NOMO-1 treated with dmso at 0.1 percent for 144 hours (cell line): ENCODE data around the gene TPPP3.
"Not testable (repeated sequence)": the region's sequence is repeated elsewhere in the genome, so short reads cannot be mapped to it uniquely, and the experiment has no call there.

Source experiments
- DNase-seq: peaks from one replicate; lab custom pipeline; 2025; ENCODE audit not compliant: unreplicated experiment; lab: John Stamatoyannopoulos, UW

The TPPP3 gene

DNA sequence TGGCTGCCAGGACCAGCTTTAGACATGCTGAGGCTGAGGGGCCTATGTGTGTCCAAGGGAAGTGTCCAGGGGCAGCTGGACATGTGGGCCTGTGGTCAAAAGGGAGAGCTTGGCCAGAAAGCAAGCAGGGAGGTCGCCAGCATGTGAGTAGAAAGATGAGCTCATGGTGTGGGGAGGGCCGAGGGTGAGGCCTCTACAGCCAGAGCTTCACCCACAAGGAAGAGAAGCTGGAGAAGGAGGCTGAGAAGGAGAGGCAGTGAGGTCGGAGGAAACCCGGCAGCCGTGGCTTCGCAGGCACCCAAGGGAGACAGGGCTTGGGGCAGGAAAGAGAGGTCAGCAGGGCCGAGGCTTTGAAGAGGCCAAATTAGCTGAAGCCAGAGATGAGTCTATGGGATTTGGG is 33.7 kb upstream of the TPPP3 start:
- DNase-seq, result no peak

DNA sequence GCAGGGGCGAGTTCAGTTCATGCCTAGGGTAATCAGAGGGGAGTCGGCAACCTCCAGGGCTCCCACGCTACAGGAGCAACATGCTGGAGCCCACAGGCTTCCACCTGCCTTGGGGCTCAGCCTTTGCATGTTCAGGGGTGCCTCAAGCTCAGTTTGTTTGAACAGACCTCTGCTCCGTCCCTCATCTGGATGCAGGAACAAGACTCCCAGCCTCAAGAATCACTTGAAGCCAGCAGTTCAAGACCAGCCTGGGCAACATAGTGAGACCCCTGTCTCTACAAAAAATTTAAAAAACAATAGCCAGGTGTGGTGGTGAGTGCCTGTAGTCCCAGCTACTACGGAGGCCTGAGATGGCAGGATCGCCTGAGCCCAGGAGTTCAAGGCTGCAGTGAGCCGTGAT is 32.7 kb upstream of the TPPP3 start:
- DNase-seq, result no peak

DNA sequence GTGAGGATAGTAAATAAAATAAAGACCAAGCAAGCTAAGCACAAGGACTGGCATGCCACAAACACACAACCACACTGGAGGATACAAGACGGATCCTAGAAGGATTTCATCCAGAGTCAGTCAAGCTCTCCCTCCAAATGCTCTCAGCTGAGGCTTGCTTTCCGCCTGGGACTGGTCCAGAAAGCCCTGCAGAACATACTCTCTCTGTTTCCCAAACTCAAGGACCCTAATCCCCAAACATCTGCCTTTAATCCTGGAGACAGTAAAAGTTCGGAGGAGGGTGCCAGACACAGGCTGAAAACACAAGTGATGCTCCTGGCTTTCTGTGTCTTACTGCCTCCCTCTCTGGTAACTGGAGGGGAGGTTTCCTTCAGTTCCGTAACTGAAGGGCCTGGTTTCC is 32.3 kb upstream of the TPPP3 start:
- DNase-seq, result no peak

DNA sequence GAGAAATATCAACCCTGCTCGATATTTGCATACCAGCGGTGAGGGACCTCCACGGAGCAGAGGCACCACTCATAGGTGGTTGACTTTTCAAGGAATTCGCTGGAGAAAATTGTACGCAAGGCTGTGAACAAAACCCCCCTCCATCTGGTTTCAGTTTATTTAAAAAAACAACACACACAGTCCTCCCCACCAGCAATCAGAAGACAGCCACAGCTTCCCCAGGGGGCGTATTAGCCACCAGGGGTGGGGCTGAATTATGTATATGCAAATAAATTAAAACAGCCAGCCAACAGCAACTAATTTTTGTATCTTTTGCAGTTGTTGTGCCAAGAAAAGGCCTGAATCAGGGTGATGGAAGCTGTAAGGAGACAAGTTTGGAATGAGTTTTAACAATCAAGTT is 31.8 kb upstream of the TPPP3 start:
- DNase-seq, result no peak

DNA sequence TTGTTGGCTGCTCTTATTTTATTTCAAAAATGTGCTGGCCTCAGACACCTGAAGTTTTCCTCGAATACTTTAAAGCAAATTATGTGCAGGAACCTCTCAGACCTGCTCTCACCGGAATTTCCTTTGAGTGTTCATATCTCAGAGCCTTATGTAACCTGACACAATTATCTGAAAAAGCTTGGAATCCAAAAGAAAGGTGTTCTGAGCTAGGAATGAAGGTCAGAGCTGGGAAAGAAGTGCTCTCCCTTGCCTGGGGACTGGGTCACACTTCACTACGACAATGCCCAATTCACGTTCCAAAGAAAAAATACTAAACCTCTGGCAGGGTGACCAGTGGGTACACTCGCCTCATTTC is 30.9 kb upstream of the TPPP3 start:
- DNase-seq, result no peak

DNA sequence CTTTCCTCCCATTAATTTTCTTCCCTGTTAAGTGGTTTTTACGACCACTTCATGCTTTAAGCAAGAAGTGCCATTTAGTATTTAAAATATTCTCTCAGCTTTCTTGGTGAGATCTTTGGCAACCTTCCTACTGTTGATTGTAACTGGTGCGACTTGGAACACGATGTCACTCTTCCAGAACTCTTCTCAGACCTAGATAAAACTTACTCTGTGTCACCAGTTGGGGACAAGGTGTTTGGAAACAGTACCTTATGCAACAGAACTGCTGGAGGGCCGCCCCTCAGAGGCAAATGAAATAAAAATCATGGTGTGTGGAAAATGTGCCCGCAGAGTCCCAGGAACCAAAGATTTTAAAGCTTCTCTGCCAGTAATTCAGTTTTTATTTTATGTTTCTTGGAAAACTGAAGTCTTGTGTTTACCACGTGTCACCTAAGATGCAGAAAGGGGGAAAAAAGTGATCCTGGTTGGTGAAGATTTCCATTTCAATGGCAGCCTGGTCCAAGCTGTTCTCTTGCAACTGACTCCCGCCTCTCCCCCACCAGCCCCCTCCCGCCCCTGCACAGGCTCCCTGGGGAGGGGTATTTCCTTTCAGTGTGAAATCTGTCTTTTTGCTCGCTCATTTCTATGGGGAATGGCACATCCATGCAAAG is 30.4 kb upstream of the TPPP3 start:
- DNase-seq, result no peak

DNA sequence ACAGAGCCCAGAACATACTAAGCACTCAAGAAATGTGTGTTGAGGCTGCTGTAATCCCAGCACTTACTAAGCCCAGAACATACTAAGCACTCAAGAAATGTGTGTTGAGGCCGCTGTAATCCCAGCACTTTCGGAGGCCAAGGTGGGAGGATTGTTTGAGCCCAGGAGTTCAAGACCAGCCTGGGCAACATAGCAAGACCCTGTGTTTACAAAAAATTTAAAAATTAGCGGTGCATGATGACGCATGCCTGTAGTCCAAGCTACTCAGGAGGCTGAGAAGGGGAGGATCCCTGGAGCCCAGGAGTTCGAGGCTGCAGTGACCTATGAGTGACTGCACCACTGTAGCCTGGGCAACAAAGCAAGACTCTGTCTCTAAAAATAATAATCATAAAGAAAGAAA is 29.7 kb upstream of the TPPP3 start:
- no peak for DNase-seq

DNA sequence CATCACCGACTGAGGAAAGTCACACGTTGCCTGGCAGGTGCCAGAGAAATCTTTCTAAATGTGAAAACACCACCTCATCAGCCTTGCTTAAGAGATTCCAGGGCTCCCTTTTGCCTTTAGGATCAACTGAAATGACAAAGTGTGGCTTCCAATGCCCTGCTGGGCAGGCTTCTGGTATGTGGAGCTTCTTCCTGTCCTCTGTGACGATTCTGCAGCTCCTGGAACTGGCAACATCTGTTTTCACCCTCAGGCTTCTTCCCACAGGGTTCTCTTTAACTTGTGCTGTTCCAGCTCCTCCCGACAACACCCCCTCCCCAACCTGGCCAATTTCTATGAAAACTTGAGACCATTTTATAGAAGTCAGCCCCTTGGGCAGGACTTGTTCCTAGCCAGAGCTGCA is 27.7 kb upstream of the TPPP3 start:
- no peak for DNase-seq

DNA sequence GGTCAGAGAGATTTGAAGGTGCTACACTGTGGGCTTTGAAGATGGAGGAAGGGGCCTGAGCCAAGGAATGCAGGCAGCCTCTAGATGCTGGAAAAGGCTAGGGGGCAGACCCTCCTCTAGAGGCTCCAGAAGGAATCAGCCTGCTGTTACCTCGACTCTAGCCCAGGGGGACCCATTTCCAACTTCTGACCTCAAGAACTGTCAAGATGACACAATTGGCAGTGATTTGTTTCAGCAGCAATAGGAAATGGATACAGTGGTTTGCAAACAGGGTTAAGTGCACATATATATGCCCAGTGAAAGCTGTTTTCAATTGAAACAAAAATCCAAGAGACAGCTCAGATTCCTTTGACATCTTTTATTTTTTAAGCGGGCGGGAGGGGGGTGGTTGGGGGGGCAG is 26.6 kb upstream of the TPPP3 start:
- no peak for DNase-seq

DNA sequence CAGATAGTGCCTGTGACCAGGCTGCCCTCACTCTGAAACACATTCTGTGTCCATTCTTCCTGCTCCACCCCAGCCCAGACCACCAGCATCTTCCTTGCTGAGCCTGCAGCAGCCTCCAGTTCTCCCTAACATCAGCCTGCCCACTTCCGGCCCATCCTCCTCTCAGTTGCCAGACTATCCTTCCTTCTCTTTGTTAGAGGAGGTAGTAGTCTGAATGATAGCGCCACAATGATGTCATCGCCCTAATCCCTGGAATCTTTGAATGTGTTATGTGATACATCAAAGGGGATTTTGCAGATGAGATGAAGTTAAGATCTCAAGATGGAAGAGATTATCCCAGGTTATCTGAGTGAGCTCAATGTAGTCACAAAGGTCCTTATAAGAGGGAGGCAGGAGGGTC is 26.2 kb upstream of the TPPP3 start:
- DNase-seq, result no peak

DNA sequence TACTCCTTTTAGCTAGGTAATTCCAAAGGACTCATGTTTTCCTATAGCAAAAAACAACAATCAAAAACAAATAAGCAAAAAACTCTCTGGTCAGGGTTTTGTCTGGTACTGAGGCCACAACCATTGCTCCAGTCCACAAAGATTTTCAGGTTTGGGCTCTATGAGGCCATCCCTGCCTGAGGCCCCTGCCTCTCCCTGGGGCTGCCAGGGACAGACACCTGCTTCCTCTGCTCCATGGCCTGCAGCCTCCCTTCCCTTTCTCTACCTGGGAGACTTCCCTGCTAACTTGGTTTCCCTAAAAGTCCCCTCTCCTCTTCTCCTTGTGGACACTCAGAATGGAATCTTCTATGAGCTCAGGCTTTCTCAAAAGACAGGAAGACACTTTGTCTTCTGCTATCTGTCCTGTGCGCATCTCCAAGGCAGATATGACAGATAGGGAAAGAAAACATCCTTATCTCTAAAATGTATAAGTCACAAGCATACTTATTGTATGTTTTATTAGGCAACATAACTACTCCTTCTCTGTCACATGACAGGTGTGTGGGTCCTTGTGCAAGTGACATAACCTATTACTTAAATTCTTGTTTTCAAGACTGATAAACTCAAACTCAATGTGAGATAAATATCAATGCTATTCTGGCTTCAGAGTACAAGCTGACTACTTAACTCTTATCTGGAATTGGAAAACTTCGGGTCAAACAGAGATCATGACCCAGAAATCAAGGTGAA is 24.2 kb upstream of the TPPP3 start:
- no peak for DNase-seq

DNA sequence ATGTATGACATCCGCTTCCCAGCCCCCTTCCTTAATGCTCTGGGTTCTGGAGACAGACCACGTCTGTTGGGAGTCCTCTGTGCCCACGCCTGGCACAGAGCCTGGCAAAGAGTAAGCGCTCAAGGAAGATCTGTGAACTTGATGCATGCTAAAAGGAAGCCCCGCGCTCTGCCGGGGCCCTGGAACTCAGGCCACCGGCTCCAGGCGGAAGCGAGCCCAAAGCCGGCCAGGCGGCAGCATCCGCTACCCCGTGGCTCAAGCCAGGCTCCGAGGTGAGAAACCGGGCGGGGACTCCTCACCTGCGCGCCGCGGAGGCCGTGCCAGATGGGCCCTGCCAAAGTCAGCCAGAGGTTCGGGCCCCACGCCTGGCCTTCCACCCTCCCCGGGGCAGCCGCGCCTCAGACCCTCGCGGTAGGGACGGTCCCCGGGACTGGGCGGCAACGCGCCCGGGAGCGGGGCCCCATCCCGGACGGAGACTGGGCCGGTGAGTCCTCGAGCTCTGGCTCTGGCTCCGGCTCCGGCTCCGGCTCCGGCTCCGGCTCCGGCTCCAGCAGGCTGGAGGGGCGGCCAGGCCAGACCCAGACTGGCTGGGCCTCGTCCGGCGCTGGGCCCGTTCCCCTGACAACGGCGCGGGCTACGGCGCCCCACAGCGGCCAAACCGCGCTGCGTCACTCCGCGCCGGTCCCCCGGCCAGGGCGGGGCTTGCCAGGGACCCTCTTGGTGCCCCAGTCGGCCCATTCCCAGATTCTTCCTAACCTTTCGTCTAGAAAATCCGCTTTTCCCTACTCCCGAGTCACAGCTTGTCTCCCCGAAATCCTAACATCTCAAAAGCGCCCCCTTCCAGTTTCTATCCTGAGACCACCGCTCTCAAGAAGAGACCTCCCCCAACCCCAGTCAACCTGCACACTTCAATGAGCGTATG is 22.8 kb upstream of the TPPP3 start, which contains the start of gene ZDHHC1:
ZDHHC1 (minus strand) TSS at position 606 of the 922 bp plus-strand sequence. CDS start 8,702 bp downstream, outside the sequence.
- peak; percentile 22 for DNase-seq

DNA sequence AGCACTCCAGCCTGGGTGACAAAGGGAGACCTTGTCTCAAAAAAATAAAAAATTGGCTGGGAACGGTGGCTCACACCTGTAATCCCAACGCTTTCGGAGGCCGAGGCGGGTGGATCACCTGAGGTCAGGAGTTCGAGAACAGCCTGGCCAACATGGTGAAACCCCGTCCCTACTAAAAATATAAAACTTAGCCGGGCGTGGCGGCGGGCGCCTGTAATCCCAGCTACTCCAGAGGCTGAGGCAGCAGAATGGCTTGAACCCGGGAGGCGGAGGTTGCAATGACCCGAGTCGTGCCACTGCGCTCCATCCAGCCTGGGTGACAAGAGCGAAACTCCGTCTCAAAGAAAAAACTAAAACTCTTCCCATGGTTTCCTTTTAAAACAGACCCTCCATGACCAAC is 22.1 kb upstream of the TPPP3 start:
- DNase-seq, result not testable (repeated sequence)

DNA sequence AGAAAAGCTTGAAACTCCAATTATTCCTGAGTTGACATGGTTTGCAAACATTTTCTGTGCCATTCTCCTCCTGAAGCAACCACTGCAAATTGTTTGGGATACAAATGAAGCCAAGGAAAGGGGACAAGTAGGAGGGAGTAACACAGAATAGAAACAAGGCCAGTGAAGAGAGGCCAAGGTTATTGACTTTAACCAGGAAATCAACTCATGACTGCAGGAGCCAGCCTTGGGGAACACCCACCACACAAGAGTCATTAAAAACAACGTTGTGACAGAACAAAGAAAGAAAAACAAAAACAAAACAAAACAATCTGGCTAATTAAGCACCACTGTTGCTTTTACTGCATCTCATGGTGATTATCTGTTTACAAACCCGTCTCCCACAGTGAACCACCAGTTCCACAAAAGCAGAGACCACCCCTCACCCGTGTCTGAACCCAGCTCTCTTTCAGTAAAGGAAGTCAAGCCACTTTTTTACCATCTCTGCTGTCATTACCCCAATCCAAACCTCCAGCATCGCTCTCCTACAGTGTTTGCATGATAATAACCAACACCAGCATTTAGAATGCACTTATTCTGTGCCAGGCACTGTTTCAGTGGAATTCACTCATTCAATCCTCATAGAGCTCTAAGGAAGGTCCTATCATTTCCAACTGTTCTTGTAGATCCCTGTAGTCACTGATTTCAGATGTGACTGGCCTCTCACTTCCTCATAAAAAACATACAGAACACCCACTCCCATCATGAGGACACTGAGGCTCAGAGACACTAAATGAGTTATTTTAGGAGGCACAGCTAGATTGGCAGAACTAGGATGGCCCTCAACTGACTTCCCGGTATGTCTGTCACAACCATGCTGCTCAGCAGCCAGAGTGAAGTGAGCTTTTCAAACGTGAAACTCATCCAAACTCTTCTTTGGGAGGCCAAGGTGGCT is 20.9 kb upstream of the TPPP3 start:
- no peak for DNase-seq

DNA sequence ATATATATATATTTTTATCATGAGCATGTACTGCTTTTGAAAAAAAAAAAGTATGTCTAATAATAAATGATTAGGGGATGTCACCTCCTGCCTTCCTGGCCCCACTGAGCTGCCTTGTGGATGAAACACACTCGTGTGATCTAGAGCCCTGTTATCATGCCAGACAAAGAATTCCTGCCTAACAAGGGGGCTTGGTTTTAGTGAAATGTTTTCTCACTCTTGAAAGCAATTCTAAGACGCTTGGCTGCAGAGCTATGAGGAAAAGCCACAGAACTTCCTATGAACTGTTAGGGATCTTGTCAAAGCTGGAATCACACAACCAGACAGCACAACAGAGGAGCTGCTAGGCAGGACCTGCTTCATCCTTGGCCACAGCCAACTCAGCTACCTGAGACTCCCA is 19.0 kb upstream of the TPPP3 start:
- DNase-seq, result no peak

DNA sequence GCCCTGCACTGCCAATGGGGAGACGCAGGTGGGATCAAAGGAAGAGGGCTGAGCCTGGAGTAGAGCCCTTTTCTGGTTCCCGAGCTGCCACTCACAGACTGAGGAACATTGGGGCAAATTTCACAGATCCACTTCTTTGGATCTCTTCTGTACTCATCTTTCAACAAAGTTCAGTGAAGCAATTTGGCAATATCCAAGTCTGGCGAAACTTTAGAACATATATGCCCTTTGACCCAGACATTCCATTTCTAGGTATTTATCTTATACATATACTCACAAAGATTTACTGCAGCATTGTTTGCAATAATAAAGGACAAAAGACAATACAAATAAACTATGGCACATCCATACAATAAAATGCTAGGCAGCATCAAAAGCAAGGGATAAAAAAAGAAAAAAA is 18.0 kb upstream of the TPPP3 start:
- DNase-seq, result no peak

DNA sequence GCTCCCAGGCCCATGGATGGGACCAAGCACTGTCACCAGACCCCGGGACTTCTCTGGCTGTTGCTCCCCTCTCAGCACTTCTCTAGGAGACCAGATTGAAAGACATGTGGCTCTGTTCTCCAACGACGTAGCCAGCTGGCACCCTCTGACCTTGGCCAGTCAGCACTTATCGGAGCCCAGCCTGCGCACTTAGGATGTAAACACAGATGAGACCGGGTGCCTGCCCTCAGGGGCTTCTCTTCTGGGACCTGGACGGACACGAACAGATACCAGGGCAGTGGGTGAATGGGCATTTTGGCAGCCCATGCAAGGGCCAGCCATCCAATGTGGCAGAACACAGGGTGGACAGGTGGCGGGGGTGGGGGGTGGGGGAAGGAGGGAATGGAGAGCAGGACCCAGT is 16.3 kb upstream of the TPPP3 start:
- DNase-seq, result no peak

DNA sequence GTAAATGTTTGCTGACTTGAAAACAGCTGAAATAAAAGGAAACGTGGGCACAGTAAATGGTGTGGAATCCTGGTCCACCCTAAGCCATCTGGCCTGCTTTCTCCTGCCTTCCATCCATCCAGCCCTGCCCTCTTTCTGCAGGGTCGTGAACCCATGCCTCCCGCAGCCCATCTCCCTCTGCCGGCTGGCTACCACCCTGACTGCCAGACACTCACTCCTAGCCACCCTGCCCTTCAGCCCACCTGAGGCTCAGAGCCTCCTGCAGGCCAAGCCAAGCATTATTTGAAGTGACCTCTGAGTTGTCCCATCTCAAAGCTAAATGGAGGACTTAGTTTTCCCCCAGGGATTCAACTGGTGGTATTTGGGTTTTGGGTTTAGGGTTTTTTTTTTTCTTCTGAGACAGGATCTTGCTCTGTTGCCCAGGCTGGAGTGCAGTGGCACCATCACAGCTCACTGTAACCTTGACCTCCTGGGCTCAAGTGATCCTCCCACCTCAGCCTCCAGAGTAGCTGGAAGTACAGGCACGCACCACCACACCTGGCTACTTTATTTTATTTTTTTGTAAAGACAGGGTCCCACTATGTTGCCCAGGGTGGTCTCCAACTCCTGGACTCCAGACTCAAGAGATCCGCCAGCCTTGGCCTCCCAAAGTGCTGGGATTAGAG is 14.6 kb upstream of the TPPP3 start:
- no peak for DNase-seq

DNA sequence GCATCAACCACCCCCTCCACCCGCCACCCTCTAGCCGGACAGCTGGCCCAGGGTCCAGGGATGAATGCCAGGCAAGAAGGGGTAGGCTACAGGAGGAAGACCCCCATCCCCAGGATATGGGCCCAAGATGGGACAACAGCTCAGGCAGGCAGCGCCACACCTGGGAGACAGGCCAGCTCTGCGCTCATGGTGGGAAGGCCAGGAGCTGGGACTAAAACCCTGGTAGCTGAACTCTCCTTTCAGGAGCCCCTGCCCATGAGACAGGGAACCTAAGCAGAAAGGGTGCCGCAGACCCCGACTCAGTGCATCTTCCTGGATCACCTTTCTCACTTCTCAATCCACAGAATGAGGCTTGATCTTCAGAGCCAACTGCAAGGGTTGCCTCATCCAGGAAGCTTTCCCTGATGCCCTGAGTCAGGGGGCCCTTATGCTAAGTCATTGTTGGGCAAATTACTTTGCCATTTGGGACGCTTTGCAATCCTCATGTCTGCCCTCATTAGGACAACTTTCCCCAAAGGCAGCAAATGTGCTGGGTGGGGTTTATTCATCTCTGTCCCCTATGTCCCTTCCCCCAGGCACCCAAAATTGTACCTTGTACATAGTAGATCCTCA is 14.0 kb upstream of the TPPP3 start:
- DNase-seq, result no peak
